ENCODE results near the gene ARHGAP28.

DNA sequence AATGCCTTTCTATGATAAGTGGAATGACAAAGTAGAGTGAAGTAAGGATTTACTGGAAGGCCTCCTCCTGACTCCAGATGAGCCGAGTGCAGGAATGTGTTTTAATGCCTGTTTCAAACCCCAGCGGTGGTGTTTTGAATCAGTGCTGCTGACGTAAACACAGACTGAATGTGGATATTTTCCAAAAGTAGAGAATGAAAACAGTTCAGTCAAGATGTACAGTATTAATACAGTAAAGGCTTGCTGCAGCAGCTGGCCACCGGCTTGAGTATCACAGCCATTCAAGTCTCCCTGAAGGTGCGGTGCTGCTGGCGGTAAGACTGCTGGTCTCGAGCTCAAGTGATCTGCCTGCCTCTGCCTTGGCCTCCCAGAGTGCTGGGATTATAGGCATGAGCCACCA, 46.7 kb downstream of the ARHGAP28 start:
- TF ChIP-seq, protein P1, sequence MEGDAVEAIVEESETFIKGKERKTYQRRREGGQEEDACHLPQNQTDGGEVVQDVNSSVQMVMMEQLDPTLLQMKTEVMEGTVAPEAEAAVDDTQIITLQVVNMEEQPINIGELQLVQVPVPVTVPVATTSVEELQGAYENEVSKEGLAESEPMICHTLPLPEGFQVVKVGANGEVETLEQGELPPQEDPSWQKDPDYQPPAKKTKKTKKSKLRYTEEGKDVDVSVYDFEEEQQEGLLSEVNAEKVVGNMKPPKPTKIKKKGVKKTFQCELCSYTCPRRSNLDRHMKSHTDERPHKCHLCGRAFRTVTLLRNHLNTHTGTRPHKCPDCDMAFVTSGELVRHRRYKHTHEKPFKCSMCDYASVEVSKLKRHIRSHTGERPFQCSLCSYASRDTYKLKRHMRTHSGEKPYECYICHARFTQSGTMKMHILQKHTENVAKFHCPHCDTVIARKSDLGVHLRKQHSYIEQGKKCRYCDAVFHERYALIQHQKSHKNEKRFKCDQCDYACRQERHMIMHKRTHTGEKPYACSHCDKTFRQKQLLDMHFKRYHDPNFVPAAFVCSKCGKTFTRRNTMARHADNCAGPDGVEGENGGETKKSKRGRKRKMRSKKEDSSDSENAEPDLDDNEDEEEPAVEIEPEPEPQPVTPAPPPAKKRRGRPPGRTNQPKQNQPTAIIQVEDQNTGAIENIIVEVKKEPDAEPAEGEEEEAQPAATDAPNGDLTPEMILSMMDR (IDR thresholded peaks at IDR 0.05): no peak
- TF ChIP-seq POLR2A (IDR thresholded peaks at IDR 0.05): no peak
